ENCODE results near the gene TTLL7.

TTLL7 gene, protein sequence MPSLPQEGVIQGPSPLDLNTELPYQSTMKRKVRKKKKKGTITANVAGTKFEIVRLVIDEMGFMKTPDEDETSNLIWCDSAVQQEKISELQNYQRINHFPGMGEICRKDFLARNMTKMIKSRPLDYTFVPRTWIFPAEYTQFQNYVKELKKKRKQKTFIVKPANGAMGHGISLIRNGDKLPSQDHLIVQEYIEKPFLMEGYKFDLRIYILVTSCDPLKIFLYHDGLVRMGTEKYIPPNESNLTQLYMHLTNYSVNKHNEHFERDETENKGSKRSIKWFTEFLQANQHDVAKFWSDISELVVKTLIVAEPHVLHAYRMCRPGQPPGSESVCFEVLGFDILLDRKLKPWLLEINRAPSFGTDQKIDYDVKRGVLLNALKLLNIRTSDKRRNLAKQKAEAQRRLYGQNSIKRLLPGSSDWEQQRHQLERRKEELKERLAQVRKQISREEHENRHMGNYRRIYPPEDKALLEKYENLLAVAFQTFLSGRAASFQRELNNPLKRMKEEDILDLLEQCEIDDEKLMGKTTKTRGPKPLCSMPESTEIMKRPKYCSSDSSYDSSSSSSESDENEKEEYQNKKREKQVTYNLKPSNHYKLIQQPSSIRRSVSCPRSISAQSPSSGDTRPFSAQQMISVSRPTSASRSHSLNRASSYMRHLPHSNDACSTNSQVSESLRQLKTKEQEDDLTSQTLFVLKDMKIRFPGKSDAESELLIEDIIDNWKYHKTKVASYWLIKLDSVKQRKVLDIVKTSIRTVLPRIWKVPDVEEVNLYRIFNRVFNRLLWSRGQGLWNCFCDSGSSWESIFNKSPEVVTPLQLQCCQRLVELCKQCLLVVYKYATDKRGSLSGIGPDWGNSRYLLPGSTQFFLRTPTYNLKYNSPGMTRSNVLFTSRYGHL

DNA sequence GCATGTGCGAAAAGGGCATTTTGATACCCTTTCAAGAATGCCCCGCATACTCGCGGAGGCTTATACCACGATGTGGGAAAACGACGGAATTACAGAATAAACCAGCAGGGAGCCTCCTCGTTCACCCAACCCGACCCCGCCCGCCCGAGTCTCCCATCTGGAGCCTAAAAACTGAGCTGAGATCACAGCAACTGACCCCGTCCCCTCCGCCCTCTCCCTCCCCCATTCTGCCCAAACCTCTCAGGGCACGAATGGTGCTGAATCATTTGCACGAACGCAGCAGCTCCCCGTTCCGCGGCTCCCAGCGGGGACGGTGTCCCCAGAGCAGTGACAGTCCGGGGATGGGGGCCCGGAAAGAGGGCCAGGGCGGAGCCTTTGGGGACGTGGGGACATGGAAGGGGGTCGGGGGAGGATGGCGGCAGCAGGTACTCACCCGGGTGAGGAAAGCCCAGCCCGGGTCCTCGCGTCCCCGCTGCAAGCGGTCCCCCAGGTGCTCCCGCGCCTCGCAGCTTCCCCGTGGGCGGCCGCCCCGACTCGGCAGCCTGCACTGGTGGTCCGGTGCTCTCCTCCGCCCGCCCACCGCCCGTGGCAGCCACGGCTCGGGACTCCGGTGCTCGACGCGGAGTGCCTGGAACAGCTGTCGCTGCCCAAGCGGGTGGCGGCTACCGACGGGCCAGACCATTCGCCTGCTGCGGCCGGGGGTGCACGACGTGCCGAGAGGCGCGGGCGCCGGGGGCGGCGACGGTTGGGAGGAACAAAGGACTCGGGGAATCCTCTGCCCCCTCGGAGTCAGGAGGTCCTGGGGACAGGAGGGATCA, at the start of gene TTLL7:
TSS of gene TTLL7 (minus strand) at position 635 of the 818 bp plus-strand sequence. CDS start 46,921 bp downstream, outside the sequence.
- in situ Hi-C loops (cut with MboI; ENCODE audit: low sequenced_read_pairs), result no loop called here

GRCh38 chr1:84042461-84042860, 43.5 kb upstream of the TTLL7 start:
- in situ Hi-C loops (cut with MboI; ENCODE audit: low sequenced_read_pairs), result no loop called here

GRCh38 chr1:84037758-84038611, 39.1 kb upstream of the TTLL7 start:
- in situ Hi-C loops (cut with MboI; ENCODE audit: low sequenced_read_pairs), result no loop called here

DNA sequence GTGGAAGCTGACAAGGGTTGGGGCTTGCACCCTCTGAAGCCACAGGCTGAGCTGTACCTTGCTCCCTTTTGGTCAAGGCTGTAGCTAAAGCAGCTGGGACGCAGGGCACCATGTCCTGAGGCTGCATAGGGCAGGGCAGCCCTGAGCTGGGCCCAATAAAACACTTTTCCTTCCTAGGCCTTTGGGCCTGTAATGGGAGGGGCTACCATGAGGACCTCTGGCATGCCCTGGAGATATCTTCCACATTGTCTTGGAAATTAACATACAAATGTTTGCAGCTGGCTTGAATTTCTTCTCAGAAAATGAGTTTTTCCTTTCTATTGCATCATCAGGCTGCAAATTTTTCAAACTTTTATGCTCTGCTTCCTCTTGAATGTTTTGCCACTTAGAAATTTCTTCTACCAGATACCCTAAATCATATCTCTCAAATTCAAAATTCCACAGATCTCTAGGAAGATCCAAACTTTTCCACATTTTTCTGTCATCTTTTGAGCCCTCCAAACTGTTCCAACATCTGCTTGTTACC, 32.9 kb upstream of the TTLL7 start:
- in situ Hi-C loops (cut with MboI; ENCODE audit: low sequenced_read_pairs), result no loop called here

GRCh38 chr1:84027368-84027767, 28.4 kb upstream of the TTLL7 start:
- in situ Hi-C loops (cut with MboI; ENCODE audit: low sequenced_read_pairs), result no loop called here

DNA sequence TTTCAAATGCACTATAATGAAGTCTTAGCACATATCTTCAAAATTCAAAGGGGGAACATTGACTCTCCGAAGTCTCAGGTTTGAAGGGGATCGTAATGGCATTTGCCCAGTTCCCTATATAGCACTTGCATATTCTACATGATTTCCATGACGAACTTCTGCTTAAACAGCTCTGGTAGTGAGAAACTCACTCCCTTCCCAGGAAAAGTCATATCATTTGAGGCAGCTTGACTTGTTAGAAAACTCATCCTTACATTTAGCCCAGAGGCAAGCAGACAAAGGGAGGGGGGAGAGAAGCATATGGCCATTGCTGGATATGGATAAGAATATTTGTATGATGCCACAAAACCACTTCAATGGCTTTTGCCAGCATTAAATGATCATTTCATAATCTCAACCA, 27.0 kb upstream of the TTLL7 start:
- in situ Hi-C loops (cut with MboI; ENCODE audit: low sequenced_read_pairs), result no loop called here

- in situ Hi-C loops (cut with MboI; ENCODE audit: low sequenced_read_pairs), result no loop called here
Measured at GRCh38 chr1:84021822-84022221, 22.9 kb upstream of the TTLL7 start.

- in situ Hi-C loops (cut with MboI; ENCODE audit: low sequenced_read_pairs), result no loop called here
Measured at GRCh38 chr1:84020151-84020550, 21.2 kb upstream of the TTLL7 start.

DNA sequence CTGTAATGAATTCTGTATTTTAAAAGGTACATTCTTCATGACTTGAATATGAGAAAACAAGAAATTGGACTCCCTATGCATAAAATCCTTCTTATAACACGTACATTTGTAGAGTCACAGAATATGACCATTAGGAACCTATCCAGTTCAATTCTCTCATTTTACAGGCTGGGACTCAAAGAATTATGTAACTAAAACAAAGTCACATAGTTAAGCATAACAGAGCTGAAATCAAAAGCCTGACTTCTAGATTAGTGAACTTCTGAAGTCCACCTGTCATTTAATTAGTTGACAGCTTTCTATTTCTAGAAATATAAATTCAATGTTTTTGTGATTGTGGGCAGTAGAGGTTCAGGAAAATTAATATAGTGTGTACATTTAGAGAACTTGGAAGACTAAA, 20.3 kb upstream of the TTLL7 start:
- in situ Hi-C loops (cut with MboI; ENCODE audit: low sequenced_read_pairs), result no loop called here

DNA sequence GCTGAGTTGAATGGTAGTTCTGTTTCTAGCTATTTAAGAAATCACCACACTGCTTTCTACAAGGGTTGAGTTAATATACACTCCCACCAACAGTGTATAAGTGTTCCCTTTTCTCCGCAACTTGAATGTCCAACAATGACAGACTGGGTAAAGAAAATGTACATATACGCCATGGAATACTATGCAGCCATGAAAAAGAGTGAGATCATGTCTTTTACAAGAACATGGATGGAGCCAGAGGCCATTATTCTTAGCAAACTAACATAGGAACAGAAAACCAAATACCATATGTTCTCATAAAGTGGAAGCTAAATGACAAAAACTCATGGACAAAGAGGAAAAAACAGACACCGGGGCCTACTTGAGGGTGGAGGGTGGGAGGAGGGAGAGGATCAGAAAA, 14.8 kb upstream of the TTLL7 start:
- in situ Hi-C loops (cut with MboI; ENCODE audit: low sequenced_read_pairs), result no loop called here

- in situ Hi-C loops (cut with MboI; ENCODE audit: low sequenced_read_pairs), result no loop called here
Measured at GRCh38 chr1:84012018-84012417, 13.1 kb upstream of the TTLL7 start.

DNA sequence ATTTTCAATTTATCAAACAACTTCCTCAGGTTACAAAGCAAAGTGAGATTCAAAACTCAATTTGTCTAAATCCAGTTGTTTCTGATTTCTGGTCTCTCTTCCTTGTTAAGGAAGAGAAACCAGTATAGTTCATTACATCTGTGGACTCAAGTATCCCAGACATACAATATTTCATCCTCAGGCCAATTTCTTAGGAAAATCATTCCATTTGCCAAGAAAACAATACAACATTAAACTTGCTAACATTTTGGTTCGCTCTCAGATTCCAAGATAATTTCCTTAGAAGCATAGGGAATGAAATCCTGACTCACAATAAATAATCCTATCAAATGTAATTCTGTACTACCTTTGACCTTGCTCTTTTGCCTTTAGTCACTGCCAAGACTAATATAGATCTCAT, 11.2 kb upstream of the TTLL7 start:
- in situ Hi-C loops (cut with MboI; ENCODE audit: low sequenced_read_pairs), result no loop called here

GRCh38 chr1:84008631-84009030, 9.7 kb upstream of the TTLL7 start:
- in situ Hi-C loops (cut with MboI; ENCODE audit: low sequenced_read_pairs), result no loop called here

- in situ Hi-C loops (cut with MboI; ENCODE audit: low sequenced_read_pairs), result no loop called here
Measured at GRCh38 chr1:84006591-84006990, 7.7 kb upstream of the TTLL7 start.

DNA sequence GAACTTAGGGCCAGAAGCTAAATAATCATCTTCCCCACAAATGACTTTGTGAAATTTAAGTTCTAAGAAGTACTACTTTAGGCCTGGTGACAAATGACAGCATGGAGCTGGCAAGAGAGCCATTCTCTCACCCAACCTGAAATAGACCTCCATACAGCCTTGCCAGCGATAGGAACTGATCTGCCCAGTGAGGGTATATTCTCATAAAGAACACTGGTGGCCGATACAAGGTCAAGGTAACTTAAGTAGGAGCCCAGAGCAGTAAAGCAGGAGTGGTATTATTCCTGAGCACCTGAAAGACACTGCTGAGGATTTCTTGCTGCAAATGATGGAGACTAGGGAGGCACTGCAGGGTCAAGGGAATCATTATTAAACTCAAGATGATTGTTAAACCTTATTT, 2.6 kb upstream of the TTLL7 start:
- in situ Hi-C loops (cut with MboI; ENCODE audit: low sequenced_read_pairs), result no loop called here

GRCh38 chr1:84000954-84001495, 2.1 kb upstream of the TTLL7 start:
- in situ Hi-C loops (cut with MboI; ENCODE audit: low sequenced_read_pairs), result no loop called here

DNA sequence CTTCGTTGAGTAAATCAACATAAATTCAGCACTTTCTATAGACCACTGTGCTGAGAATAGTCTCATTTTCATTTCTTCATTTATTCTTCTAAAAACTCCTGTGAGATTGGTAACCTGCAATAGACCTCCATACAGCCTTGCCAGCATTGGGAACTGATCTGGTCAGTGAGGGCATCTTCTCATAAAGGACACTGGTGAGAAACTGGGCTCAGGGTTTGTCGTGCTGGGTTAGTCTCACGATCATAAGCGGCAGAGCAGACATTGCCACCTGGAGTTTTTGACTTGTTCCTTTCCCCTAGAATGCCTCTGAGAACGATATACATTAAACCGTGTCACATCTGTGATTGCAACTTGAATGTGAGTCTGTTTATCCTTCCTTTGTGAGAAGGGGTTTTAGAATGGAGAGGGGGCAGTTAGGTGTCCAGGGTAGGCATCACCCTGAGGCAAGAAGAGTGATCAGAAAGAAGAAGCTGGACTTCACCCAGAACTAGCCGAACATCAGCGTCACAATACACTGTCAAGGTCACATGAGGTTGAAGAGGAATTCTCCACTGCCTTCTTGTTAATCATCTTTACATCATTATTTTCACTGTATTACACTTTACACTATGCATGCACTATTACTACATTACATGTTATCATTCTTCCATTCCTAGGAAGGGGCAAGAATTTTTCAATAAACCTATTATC, 1.4 kb upstream of the TTLL7 start:
- in situ Hi-C loops (cut with MboI; ENCODE audit: low sequenced_read_pairs), result no loop called here

- in situ Hi-C loops (cut with MboI; ENCODE audit: low sequenced_read_pairs), result no loop called here
Measured at GRCh38 chr1:83999316-83999819, 436 bp upstream of the TTLL7 start.

GRCh38 chr1:83998205-83998497, 781 bp downstream of the TTLL7 start:
- in situ Hi-C loops (cut with MboI; ENCODE audit: low sequenced_read_pairs), result no loop called here
